Stimulated activated CD4-positive, alpha-beta T cell treated with anti-CD3 and anti-CD28 coated beads, TNF-alpha, amount 100 ng/mL, for 48 hours (primary cell): ENCODE results near the gene TAS1R2.
A peak's percentile ranks its signal among the peaks of the same experiment; 100 is the strongest.
"Not testable (repeated sequence)": the region's sequence is repeated elsewhere in the genome, so short reads cannot be mapped to it uniquely, and the experiment has no call there.

ENCODE experiments used
- DNase-seq, 3 donors: peaks; one replicate each; pipeline ENCODE4 v3.0.0-alpha.2; 2020; ENCODE audit warnings: low read depth in 3 of 3

TAS1R2 gene

GRCh38 chr1:18883636-18884418 is 24.4 kb upstream of the TAS1R2 start:
- peak; percentile 34 to 66 (median 55) for DNase-seq

GRCh38 chr1:18883079-18883478 is 23.6 kb upstream of the TAS1R2 start:
- DNase-seq = no peak

- DNase-seq = no peak
These were observed 23.0 kb upstream of the TAS1R2 start for GRCh38 chr1:18882486-18882885.

GRCh38 chr1:18881642-18882431 is 22.4 kb upstream of the TAS1R2 start:
- DNase-seq = no peak

- DNase-seq = no peak
These were observed 21.7 kb upstream of the TAS1R2 start for GRCh38 chr1:18881164-18881563.

- no peak for DNase-seq
These were observed 21.1 kb upstream of the TAS1R2 start for GRCh38 chr1:18880585-18880984.

- no peak for DNase-seq
These were observed 20.4 kb upstream of the TAS1R2 start for GRCh38 chr1:18879791-18880309.

- DNase-seq = no peak
These were observed 19.8 kb upstream of the TAS1R2 start for GRCh38 chr1:18879215-18879790.

GRCh38 chr1:18878538-18879214 is 19.2 kb upstream of the TAS1R2 start:
- no peak for DNase-seq

- DNase-seq = no peak
These were observed 17.8 kb upstream of the TAS1R2 start for GRCh38 chr1:18877282-18877681.

- no peak for DNase-seq
These were observed 16.8 kb upstream of the TAS1R2 start for GRCh38 chr1:18876210-18876609.

GRCh38 chr1:18875796-18876128 is 16.3 kb upstream of the TAS1R2 start:
- no peak for DNase-seq

- DNase-seq = peak; percentile 41 to 62 (median 60)
These were observed 15.8 kb upstream of the TAS1R2 start for GRCh38 chr1:18875107-18875795.

GRCh38 chr1:18874600-18874999 is 15.1 kb upstream of the TAS1R2 start:
- no peak for DNase-seq

- no peak for DNase-seq
These were observed 14.6 kb upstream of the TAS1R2 start for GRCh38 chr1:18874036-18874435.

- no peak for DNase-seq
These were observed 12.7 kb upstream of the TAS1R2 start for GRCh38 chr1:18872071-18872611.

GRCh38 chr1:18871401-18872070 is 12.1 kb upstream of the TAS1R2 start:
- no peak for DNase-seq

GRCh38 chr1:18870957-18871356 is 11.5 kb upstream of the TAS1R2 start:
- DNase-seq = no peak

GRCh38 chr1:18870595-18870865 is 11.1 kb upstream of the TAS1R2 start:
- DNase-seq = not testable (repeated sequence)

GRCh38 chr1:18869847-18870594 is 10.6 kb upstream of the TAS1R2 start:
- no peak for DNase-seq
